Ascending aorta (tissue), 2 donors: Measurements from ENCODE around the gene HOXB5. TPM values are rescaled to one million over a fixed set of nuclear protein-coding genes. Genes with fewer than 3 reads are reported as not detected.
A peak's percentile ranks its signal among the peaks of the same experiment; 100 is the strongest.

Source experiments
- DNase-seq, 2 donors: peaks; one replicate each; pipeline ENCODE4 v3.0.0-alpha.2; 2019; ENCODE audit warnings: low spot score in 2 of 2
- H3K27ac ChIP-seq, 2 donors: fragments of 200-600 bp; sonication (generic); one replicate each; pipeline ENCODE4 v1.5.1; 2016 to 2017; ENCODE audit warnings: mild to moderate bottlenecking in 1 of 2
- H3K27me3 ChIP-seq: fragments of 200-600 bp; sonication (generic); one replicate; pipeline ENCODE4 v1.5.1; 2017
- H3K36me3 ChIP-seq, 2 donors: fragments of 200-600 bp; sonication (generic); one replicate each; pipeline ENCODE4 v1.5.1; 2016
- H3K4me1 ChIP-seq, 2 donors: fragments of 200-600 bp; sonication (generic); one replicate each; pipeline ENCODE4 v1.5.1; 2016 to 2017; ENCODE audit warnings: mild to moderate bottlenecking in 1 of 2
- H3K4me3 ChIP-seq, 2 donors: fragments of 200-600 bp; sonication (generic); one replicate each; pipeline ENCODE4 v1.5.1; 2016 to 2017; ENCODE audit warnings: mild to moderate bottlenecking in 1 of 2
- H3K9me3 ChIP-seq, 2 donors: fragments of 200-600 bp; sonication (generic); one replicate each; pipeline ENCODE4 v1.5.1; 2016
- CTCF ChIP-seq, 3 experiments: fragments of 200-600 bp in 2 of 3; fragments of 450-650 bp in 1 of 3; sonication (generic) in 2 of 3; IDR thresholded peaks; one replicate each; pipeline ENCODE4 v1.5.1; 2016 to 2019; ENCODE audit warnings: antibody characterized with exemption in 3 of 3, mild to moderate bottlenecking in 1 of 3, moderate library complexity in 1 of 3
- intact Hi-C: fragments of 100-400 bp; cut with DNase I; formaldehyde crosslinking; loops from one replicate; pipeline ENCODE4 v1.15.1; 2023
- total RNA-seq: library from RNA; depleted of rRNA; stranded (reverse); fragments of >200 nt; gene quantifications from one replicate; pipeline ENCODE4 v1.1.0, GENCODE V29; 2016

The HOXB5 gene
- total RNA-seq, 1 donor from 2014 or later, result 0.53 TPM

GRCh38 chr17:48618256-48618896, 24.8 kb upstream of the HOXB5 start:
- H3K27ac ChIP-seq, result no peak overlapping the region
- H3K36me3 ChIP-seq, result no peaks in the 10 kb centered on the region
- peak overlapping the region in 1 of 2 donors; percentile 28 for H3K4me3 ChIP-seq
- peaks cover 4 to 9% of the 10 kb centered on the region in 2 donors for H3K4me1 ChIP-seq
- peak; percentile 36 to 93 for DNase-seq
- H3K27me3 ChIP-seq, result peaks cover 36% of the 10 kb centered on the region
- TF ChIP-seq CTCF (IDR thresholded peaks at IDR 0.05), result peak; percentile 92 to 98 (median 98)
- intact Hi-C loops, result loop anchor here (2.0 kb wide), 2 partner anchors 268 to 284 kb away; no protein-coding TSS in a partner anchor
- no peaks in the 10 kb centered on the region for H3K9me3 ChIP-seq

GRCh38 chr17:48617471-48618255, 24.1 kb upstream of the HOXB5 start:
- Histone ChIP-seq H3K36me3 (no peaks in the 10 kb centered on the region), H3K27me3 (peaks cover 35% of the 10 kb centered on the region), H3K27ac (no peak overlapping the region), H3K9me3 (no peaks in the 10 kb centered on the region), H3K4me3 (peak overlapping the region in 1 of 2 donors; percentile 28), H3K4me1 (peaks cover 4 to 10% of the 10 kb centered on the region in 2 donors)
- no peak for TF ChIP-seq CTCF (IDR thresholded peaks at IDR 0.05)
- no peak for DNase-seq
- intact Hi-C loops, result loop anchor here (2.0 kb wide), 2 partner anchors 267 to 283 kb away; no protein-coding TSS in a partner anchor

- H3K27me3 ChIP-seq, result peaks cover 28% of the 10 kb centered on the region
- no peak for DNase-seq
- intact Hi-C loops, result no loop called here
- H3K9me3 ChIP-seq, result no peaks in the 10 kb centered on the region
- no peak for TF ChIP-seq CTCF (IDR thresholded peaks at IDR 0.05)
- H3K4me3 ChIP-seq, result no peak overlapping the region
- no peak overlapping the region for H3K27ac ChIP-seq
- H3K36me3 ChIP-seq, result no peaks in the 10 kb centered on the region
- H3K4me1 ChIP-seq, result peaks cover 7 to 17% of the 10 kb centered on the region in 2 donors
Observed at GRCh38 chr17:48616717-48617470, 23.3 kb upstream of the HOXB5 start.

GRCh38 chr17:48615963-48616716, 22.6 kb upstream of the HOXB5 start:
- Histone ChIP-seq H3K36me3 (no peaks in the 10 kb centered on the region), H3K9me3 (no peaks in the 10 kb centered on the region), H3K27me3 (peaks cover 27% of the 10 kb centered on the region), H3K4me3 (no peak overlapping the region), H3K27ac (no peak overlapping the region), H3K4me1 (peaks cover 9 to 21% of the 10 kb centered on the region in 2 donors)
- no peak for DNase-seq
- intact Hi-C loops, result no loop called here
- no peak for TF ChIP-seq CTCF (IDR thresholded peaks at IDR 0.05)
